ELR (cell line): ENCODE data around the gene CCDC92.

Experiments used
- DNase-seq: peaks from one replicate; pipeline ENCODE4 v3.0.0-alpha.2; 2015; ENCODE audit warnings: low read depth

Gene CCDC92

DNA sequence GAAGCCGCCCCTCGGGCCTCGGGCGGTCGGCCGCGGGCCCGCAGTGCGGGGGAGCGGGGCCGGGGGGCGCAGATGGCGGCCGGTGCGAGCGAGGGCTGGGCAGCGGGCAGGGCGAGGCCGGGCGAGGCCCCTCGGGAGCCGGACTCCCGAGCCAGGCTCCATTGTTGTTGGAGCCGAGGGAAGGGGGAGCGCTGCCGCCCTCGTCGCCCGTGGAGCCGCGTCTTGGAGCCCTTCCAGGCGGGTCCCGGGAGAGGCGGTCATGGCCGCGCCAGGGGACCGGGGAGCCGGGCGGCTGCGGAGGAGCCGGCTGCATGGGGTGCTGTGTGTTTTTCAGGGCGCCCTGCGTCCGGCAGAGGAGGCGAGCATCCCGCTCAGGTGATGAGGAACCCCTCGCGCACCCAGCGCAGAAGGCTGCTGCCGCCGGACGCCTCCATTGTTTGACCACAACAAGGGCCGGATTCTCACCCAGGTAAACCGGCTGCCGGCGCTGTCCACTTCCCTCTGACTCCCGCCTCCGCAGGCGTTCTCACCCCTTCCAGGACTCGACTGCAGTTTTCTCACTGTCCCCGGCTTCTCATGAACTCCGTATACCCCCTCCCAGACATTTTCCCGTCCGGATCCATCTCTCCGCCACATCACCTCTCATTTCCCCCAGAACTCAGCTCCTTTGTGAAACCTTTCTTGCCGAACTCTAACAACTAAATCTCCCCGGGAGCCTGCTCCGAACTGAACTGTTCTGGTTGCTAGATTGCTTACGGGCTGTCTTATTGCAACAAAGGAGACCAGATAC, 1.1 kb upstream of the CCDC92 start:
- peak; percentile 49 for DNase-seq

DNA sequence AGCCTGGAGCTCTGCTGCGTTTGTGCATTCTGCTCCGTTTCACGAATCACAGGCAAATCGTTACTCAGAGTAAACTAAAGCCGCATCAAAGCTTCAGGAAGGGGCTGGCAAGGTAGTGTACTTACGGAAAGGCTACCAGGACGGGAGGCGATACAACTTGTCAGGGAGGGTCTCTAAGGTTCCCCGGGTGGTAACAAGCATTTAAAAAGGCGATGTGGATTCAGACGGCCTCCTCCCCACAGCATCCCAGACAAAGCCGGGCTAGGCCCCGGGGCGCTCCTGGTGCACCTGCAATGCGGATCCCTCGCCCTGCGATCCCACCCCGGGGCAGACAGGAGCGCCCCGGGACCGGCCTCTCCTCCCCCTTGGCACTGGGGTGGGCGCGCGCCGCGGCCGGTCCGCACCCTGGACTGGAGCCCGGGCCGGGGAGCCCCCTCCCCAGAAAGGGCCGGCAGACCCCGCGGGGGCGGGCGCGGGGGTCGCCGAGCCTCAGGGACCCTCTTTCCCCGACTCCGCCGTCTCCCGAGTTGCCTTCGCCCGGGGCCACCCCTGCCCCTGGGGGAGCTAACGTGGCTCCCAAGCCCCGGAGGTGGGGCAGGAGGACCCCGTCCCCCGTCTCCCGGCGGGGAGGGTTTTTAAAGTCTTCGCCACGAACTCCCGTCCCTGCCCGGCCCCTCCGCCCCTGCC, 718 bp downstream of the CCDC92 start:
- peak; percentile 65 for DNase-seq

DNA sequence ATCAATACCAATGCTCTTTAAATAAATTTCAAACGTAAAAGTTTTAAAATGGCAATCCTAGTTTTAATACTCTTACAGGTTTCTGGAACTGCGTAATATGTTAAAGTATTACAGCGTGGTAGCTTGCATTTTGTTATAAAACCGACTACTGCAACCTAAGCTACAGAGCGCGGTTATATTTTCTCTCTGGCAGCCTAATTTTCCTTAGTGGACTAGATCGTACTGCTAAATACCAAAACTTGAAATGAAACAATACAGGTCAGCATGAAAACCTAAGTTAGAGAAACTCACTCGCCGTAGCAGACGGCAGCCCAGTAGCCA, 1.2 kb downstream of the CCDC92 start:
- DNase-seq = no peak

DNA sequence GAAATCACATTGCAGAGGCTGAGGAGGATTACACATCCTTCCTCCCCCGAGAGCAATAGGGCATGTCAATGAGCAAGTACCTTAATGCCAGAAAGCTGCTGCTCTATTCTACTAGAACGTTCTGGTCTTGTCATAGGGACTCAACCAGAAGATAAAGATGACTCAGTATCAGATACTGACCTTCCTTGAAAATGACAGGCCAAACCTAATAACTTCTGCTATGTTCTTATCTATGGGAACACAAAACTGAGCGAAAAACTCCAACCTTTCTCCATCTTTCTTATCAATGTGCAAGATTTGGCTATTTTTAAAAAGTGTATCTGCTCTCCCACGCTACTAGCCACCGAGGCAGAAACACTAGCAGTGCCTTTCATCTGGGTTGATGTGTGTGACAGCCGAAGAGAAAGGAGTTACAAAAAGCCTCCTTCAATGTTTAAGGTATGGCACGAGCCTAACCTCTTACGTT, 5.5 kb downstream of the CCDC92 start:
- DNase-seq = peak; percentile 12

DNA sequence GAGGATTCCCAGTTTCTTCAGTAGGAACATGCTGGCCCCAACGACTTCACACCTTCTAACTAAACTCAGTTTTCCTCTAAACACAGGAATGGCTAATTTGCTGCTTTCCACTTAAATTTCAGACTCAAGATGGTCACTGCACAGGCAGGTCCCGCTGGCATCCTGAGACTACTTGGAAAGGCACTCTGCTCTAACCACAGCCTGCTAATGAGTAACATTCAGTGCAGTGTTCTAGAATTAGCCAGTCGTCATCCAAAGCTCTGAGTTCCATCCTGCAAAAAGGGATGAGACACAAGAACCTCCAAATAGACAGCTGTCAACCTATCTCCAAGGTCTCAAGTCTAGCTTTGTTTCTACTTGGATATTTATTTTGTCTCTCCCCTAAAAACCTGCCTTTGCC, 6.0 kb downstream of the CCDC92 start:
- DNase-seq = peak; percentile 81

DNA sequence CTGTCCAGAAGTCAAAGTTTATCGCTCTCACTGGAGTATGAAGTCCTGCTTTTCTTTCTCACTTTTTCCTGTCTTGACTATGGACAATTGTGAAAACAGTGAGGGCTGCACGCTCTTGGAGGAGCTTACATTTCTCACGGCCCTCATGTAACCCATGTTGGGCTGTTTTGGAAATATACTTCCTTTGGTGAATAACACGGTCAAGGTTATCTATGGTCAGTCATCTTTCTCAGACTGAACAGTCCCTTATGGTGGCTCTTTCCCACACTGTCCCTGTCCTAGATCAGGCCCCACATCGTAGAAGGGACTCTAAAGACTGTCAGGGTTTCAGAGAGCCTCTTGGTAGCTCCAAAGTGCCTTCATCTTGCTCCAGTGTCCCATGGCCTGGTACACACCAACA, 7.2 kb downstream of the CCDC92 start:
- DNase-seq = no peak

DNA sequence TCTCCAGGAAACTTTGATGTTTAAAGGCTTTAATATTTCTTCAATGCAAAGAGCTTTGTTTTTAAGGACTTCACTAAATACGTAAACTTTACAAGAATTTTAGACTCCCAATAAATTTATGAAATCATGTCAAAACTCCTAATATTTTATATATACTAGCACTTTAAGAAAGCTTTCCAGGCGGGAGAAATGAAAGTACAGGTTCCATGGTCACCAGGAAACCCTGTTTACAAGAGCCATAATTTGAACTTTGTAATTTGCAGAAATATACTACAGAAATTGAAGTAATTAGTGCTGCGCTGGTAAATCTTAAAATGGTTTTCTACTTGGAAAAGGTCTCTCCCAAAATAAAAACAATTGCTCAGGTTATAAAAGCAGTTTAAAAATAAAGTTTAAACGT, 8.8 kb downstream of the CCDC92 start:
- DNase-seq = no peak

DNA sequence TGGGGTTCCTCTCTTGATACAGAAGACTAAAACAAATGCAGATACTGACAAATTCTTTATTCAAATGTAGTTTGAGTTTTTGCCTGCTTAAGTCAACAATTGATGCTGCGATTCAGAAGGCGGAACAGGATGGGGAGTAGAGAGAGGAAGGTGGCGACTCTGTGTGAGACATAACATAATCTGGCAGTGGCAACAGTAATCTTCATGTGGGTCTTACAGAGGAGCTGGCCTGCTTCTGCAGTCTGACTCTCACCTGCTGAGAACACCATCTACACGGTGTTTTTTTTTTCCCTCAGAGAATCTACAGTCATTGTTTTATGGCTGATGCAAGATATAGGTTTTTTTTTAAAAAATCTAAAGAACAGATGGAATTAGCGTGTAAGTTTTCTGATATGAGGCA, 10.1 kb downstream of the CCDC92 start:
- no peak for DNase-seq

DNA sequence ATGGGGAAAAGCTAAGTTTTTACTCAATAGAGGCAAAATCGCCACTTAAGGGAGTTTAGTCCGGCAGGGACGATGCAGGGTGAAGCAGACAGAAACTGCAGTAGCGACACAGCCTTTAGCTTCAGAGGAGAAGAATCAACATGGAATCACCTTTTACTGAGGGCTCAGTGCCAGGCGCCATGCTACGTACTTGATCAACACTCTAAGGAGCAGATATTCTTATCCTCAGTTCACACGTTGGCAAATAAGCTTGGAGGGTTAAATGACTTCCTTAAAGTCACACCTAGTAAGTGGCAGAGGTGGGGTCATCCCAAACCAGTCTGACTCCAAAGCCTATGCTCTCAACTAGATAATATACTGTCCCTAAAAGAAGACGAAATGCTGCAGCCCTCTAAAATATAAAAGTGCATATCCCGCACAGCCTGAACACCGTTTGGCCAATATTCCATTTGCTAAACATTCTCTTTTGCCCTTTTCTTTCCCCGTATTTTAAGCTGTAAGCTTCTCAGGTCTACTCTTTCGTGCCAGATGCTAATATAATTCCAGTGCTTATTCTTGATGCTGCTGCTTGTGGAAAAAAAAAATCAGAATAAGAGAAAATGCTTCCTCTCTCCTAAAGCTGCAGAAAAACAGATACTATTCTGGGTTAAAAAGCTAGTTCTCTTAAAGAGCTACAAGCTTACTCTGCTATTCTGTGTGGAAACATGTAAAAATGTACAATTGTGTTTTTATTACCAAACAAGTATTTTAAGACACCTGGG, 10.9 kb downstream of the CCDC92 start:
- no peak for DNase-seq

DNA sequence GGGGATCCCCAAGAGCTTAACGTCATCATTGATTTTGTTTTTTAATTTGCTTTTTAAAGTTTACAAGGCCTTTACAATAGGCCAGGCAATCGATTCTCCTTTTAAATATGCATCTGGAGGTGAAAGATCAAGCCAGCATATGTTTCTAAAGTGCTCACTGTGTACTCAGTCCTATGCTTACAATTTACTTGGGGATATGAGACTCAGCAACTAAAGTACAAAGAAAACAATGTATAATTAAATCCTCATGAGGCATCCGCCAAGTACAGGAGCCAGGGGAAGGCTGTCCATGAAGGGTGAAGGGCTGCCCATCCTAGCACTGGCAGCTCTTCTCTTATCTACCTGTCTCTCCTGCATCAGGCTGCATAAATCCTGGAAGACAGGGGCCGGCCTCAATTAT, 11.8 kb downstream of the CCDC92 start:
- no peak for DNase-seq

DNA sequence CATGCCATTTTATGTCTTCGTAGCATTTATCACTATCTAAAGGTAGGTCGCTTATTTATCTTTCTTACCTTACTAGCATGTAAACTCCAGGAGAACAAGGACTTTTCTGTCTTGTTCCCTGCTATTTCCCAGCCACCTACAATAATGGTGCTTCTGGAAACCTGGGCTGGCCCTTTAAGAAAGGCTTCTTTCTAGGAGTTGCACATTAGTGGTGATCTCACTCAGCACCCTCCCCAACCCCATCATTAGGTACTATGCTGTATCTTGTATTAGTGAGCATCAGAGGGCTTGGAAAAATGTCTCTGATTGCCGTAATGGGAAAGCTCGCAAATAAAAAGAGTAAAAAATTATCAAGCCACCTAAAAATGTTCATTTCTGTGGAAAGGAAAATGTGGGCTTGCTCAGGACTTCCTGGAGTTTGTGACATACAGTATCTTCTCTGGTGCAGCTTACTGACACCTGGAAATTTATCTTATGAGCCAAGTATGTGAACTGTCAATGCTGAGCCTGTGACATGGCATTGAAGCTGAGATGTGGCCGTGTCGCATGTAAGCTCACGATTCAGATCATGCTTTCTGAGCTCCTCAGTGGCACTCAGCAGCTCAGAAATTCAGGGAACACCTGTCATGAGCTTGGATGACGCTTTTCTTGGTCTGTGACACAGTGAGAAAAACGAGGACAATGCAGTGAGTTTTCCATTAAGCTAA, 12.4 kb downstream of the CCDC92 start:
- no peak for DNase-seq

DNA sequence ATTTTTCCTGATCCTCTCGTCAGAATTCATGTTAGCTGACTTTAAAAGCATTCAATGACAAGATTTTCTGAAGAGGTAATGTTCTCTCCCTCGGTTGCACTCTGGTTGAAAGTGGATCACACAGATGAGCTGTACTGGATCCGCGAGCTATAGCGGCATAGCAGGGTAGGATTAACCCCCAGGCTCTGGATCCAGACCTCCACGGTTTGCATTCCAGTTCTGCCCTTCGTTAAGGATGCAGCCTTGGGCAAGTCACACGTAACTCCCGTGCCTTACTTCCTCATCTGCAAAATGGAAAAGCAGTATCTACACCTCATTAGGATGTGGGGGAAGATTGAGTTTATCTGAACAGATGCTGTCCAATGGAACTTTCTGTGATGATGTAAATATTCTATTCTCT, 13.8 kb downstream of the CCDC92 start:
- no peak for DNase-seq

DNA sequence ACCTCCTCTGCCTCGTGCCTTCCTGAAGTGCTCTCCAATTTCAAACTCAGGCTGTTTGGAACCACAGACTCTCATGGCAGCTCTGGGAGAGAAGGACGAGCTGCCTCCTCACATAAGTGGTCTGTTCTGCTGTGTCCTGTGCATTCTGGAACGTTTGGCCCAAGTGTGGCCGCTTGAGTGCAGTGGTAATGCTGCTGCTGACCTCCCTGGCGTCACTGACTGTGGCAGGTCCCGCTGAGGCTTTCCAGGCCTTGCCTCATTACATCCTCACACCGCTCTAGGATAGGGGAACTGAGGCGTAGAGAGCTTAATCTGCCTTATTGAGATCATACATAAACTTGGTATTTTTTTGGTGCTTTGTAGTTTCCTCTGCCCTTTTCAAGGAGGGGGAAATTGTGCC, 14.2 kb downstream of the CCDC92 start:
- no peak for DNase-seq

DNA sequence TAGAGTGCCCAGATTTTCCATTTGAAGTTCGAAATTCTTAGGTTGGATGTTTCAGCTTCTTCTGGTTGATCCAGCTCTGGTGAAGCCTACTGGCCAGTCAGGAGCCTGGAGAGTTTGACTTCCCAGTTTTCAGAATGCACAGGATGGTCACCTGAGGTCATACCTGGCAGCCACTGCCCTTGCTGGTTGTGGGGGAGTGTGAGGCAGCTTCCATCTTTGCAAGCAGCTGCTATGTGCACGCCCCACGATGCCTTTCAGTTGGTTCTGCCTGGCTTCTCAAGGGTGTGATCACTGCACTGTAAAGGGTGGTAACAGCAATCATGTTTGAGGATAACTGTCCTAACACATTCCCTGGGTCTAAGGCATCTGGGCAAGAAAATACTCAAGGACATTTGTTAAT, 15.4 kb downstream of the CCDC92 start:
- no peak for DNase-seq

DNA sequence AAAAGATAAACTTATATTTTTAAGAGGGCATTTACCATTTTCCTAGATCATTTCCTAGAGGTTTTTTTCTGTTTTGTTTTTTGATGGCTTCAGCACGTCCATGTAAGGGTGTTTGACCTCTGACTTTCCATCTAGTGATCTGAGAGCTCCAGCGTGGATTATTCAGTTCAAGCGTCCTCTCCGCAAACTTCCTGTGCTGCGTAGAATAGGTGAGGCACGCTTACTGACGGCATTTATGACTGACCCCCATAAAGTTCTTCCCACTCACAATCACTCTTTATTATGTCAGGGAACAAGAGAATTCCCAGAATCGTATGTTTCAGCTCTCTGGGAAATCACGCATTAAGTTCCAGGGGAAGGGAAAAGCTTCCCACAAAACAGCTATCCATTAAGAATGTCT, 16.4 kb downstream of the CCDC92 start:
- DNase-seq = no peak

DNA sequence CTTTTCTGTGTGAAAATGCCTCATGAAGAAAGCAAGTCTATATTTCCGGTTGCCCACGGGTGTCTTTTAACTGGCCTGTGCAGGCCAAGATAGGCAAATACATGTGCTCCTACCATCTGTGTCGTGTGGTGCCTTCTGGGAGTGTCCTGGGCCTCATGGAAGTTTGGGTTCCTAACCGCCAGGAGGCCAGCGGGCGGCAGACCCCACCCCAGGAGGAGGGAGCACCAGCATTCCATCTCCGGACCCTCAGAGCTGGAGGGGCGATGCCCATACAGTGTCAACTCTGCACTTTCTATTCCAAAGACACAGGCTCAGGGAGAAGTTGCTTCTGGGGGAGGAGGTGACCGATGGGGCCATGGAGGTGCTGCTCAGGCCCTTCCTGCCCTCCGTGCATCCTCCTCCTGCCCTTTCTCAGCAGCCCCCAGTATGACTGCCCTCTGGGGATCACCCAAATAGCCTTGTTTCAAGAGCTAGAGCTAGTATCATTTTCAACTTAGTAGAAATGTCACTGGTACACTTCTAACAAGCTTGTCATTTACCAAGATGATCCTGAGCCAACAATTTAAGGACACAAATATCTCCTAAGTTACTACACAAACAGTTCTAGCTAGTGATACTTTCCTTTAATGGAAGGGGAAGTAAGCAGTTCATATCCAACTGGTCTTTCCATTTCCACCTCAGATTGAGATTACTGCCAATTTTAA, 17.8 kb downstream of the CCDC92 start:
- DNase-seq = no peak

DNA sequence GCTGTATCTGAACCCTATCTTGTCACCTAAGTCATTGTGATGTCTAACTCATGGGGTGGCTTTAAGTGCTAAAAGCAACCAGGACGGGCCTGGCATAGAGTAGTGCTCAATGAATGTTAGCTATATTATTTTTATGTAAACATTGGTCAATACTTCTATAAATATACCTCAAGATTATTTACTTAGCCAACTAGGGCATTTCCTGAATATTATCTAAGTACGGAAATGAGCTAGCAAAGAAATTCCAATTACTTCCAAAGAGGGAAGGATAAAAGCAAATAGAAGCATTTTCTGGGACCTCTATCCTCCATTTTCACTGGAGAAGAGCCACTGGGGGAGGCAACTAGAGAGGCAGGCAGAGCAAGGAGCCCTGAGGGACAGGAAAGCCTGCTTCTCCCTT, 20.6 kb downstream of the CCDC92 start:
- no peak for DNase-seq

DNA sequence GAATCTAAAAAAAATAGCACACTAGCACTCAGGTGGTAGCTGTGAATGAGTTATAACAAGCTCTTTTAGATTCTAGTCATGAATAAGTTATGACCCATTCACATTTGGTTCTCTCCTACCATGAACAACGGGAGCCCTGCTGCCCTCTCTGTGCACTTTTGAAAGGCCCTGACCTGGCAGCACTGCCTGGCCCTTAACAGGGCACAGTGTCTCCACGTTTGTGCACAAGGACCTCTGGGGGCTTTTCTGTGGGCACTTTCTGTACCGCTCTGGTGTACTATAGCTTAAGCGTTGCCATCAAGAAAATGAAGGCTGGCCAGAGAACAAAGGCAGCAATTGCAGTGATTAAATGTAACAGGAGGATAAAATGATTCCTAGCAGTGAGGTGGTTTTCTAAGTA, 21.2 kb downstream of the CCDC92 start:
- no peak for DNase-seq

DNA sequence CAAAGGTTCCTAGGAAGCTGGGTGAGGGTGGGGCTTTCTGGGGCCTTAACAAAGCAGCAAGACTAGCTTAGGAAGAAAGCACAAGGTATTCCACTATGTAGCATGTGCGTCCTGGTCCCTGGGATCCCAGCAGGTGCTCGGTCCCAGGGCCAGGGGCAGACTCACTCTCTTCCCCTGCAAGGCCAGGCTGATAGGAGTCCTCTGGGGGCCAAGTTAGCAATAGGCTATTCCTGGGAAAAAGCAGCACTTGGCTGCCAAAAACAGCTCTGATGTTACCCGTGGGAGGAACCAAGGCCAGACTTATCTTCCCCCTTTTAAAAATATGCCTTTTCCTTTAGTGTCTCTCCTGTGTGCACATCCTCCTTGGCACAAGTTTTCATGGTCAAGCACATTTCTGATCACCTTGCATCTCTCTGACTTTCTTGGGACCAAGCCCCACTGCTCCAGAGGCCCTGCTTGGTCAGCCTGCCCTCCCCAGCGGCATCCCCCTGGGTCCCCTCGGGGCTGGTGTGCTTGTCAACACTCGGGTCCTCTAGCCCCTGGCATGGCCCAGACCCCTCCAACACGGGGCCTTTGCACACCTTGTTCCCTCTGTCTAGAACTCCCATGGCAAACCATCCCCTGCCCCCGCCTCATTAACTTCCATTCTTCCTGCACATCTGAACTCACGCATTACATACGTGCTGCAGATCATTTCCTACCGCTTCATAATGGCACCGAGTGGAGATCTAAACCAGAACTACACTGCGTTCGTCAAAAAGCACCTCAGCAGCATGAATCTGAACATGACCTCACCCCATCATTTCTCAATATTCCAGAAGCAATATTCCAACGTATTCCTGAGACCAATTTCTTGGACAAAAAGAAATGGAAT, 21.9 kb downstream of the CCDC92 start:
- DNase-seq = no peak

DNA sequence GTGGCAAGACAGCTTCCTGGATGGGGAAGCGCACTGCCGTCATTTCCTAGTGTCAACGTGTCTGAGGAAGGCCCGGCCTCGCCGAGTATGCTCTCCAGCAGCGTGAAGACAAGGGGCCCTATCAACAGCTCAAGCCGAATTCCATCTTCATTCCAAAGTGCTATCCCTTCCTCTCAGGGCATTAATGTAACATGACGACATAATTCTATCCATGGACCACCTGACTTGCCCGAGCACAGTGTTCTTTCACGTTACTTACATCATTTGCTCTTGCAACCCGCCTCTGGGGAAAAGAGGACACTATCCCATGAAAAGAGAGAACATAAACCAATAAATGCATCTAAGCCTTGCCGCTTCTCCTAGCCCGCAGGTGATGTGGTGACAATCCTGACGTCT, 22.9 kb downstream of the CCDC92 start:
- DNase-seq = no peak
